ENCODE data around the gene MED31. TPM values are rescaled to one million over a fixed set of nuclear protein-coding genes. Genes with fewer than 3 reads are reported as not detected.

MED31 gene
- total RNA-seq, 2 donors from 2014 or later, result 8.3 to 10.7 TPM

- Histone ChIP-seq H3K27ac (no peak overlapping the region), H3K36me3 (no peaks in the 10 kb centered on the region), H3K27me3 (replicated peaks; ENCODE audit: insufficient read depth) (no peaks in the 10 kb centered on the region), H3K9me3 (no peaks in the 10 kb centered on the region), H3K4me3 (no peak overlapping the region), H3K4me1 (replicated peaks) (no peaks in the 10 kb centered on the region)
- intact Hi-C loops (cut with DNase I), result no loop called here
- DNase-seq (ENCODE audit: low spot score), result no peak
- WGBS, result 95% methylated on average over 13 of the region's 13 CpGs
- no peak for TF ChIP-seq POLR2AphosphoS5 (IDR thresholded peaks at IDR 0.05)
- no peak for TF ChIP-seq CTCF (IDR thresholded peaks at IDR 0.05)
- TF ChIP-seq POLR2A (IDR thresholded peaks at IDR 0.05), result no peak
Observed at GRCh38 chr17:6674586-6674985, 23.2 kb upstream of the MED31 start.

DNA sequence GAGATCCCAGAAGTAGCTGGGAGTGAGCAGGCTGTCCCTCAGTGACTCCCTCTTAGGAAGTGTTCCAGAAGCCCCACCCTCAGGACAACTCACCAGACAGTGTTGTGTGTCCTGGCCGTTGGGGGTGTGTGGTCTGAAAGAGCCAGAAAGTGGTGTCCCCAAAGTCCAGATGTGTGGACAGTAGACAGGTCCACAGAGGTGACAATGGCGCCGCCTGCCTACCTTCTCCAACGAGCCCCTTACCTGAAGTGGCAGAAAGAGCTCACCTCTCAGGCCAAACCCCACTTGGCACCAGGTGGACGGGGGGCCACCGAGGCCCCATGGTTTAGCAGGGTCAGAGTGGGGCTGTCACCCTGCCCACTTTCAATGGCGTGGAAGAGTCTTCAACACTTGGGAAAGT, 20.0 kb upstream of the MED31 start:
- no peak for DNase-seq (ENCODE audit: low spot score)
- Histone ChIP-seq H3K27ac (no peak overlapping the region), H3K27me3 (replicated peaks; ENCODE audit: insufficient read depth) (no peaks in the 10 kb centered on the region), H3K9me3 (no peaks in the 10 kb centered on the region), H3K4me1 (replicated peaks) (no peaks in the 10 kb centered on the region), H3K4me3 (no peak overlapping the region), H3K36me3 (no peaks in the 10 kb centered on the region)
- TF ChIP-seq POLR2A (IDR thresholded peaks at IDR 0.05) (no peak), POLR2AphosphoS5 (IDR thresholded peaks at IDR 0.05) (no peak), CTCF (IDR thresholded peaks at IDR 0.05) (no peak)
- intact Hi-C loops (cut with DNase I), result no loop called here
- 91% methylated on average over 7 of the region's 7 CpGs for WGBS

- no peaks in the 10 kb centered on the region for H3K36me3 ChIP-seq
- no peak overlapping the region for H3K27ac ChIP-seq
- intact Hi-C loops (cut with DNase I), result no loop called here
- H3K27me3 ChIP-seq (replicated peaks; ENCODE audit: insufficient read depth), result no peaks in the 10 kb centered on the region
- H3K9me3 ChIP-seq, result no peaks in the 10 kb centered on the region
- H3K4me1 ChIP-seq (replicated peaks), result no peaks in the 10 kb centered on the region
- H3K4me3 ChIP-seq, result no peak overlapping the region
- TF ChIP-seq POLR2AphosphoS5 (IDR thresholded peaks at IDR 0.05) (no peak), CTCF (IDR thresholded peaks at IDR 0.05) (no peak), POLR2A (IDR thresholded peaks at IDR 0.05) (no peak)
- 67% methylated on average over 6 of the region's 6 CpGs for WGBS
- DNase-seq (ENCODE audit: low spot score), result no peak
Observed at GRCh38 chr17:6670999-6671398, 19.6 kb upstream of the MED31 start.

- no peak overlapping the region for H3K4me3 ChIP-seq
- H3K36me3 ChIP-seq, result no peaks in the 10 kb centered on the region
- DNase-seq (ENCODE audit: low spot score), result no peak
- WGBS, result 92% methylated on average over 8 of the region's 8 CpGs
- no peaks in the 10 kb centered on the region for H3K9me3 ChIP-seq
- H3K27me3 ChIP-seq (replicated peaks; ENCODE audit: insufficient read depth), result no peaks in the 10 kb centered on the region
- no peaks in the 10 kb centered on the region for H3K4me1 ChIP-seq (replicated peaks)
- intact Hi-C loops (cut with DNase I), result no loop called here
- no peak for TF ChIP-seq POLR2A (IDR thresholded peaks at IDR 0.05)
- TF ChIP-seq CTCF (IDR thresholded peaks at IDR 0.05), result no peak
- TF ChIP-seq POLR2AphosphoS5 (IDR thresholded peaks at IDR 0.05), result no peak
- H3K27ac ChIP-seq, result no peak overlapping the region
Observed at GRCh38 chr17:6670571-6670970, 19.2 kb upstream of the MED31 start.

DNA sequence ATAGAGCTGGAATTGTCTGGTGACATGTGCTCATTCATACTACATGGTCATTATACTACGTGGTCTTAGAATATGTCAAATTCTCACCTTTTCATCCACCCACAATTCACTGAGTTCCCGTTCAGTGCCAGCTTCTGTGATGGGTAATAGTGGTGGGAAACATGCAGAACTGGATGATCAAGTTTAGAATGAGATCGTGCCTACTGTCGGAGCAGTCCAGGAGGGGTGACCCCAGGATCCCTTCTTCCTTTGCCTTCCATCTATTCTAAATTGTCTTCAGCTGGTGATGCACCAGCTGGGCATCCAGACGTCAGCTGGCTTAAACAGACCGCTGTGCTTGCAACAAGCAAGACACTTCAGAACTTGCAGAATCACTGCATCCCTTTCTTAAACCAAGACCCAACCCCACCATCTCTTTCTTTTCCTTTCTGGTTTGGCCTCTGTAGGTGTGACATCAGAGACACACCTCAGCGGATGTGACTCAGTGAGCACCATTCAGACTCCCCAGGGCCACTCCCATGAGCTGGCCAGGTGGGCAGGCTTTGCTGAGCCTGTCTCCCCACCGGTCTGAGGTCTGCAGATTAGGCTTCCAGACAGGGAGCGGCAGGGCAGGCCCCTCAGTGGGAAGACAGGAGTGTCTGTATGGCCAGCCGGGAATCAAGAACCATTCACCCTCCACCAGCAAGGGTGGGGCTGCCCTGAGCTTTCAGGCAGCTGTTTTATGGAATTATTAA, 18.2 kb upstream of the MED31 start:
- no peak for DNase-seq (ENCODE audit: low spot score)
- H3K36me3 ChIP-seq, result no peaks in the 10 kb centered on the region
- 67% methylated on average over 10 of the region's 10 CpGs for WGBS
- no peak overlapping the region for H3K4me3 ChIP-seq
- no peaks in the 10 kb centered on the region for H3K4me1 ChIP-seq (replicated peaks)
- intact Hi-C loops (cut with DNase I), result loop anchor here (5.0 kb wide), 2 partner anchors 173 to 333 kb away; no protein-coding TSS in a partner anchor
- H3K27me3 ChIP-seq (replicated peaks; ENCODE audit: insufficient read depth), result no peaks in the 10 kb centered on the region
- no peak overlapping the region for H3K27ac ChIP-seq
- TF ChIP-seq POLR2AphosphoS5 (IDR thresholded peaks at IDR 0.05) (no peak), CTCF (IDR thresholded peaks at IDR 0.05) (no peak), POLR2A (IDR thresholded peaks at IDR 0.05) (no peak)
- no peaks in the 10 kb centered on the region for H3K9me3 ChIP-seq
